Raji (cell line): ENCODE data around the gene FLYWCH2.

Experiments used
- POLR2A ChIP-seq: IDR thresholded peaks from 2 replicates; pipeline ENCODE4 v1.6.1; 2011; ENCODE audit warnings: low read depth, low read length, control low read depth; ENCODE audit not compliant: insufficient read depth

The FLYWCH2 gene, protein sequence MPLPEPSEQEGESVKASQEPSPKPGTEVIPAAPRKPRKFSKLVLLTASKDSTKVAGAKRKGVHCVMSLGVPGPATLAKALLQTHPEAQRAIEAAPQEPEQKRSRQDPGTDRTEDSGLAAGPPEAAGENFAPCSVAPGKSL

GRCh38 chr16:2882650-2883457 lies at the start of gene FLYWCH2:
TSS of gene FLYWCH2 (plus strand) at chr16:2883215. CDS start at chr16:2896450, 13,235 bp downstream.
- peak; percentile 87 for TF ChIP-seq POLR2A

GRCh38 chr16:2833776-2834175 lies 49.2 kb upstream of the FLYWCH2 start:
- TF ChIP-seq POLR2A, result no peak

DNA sequence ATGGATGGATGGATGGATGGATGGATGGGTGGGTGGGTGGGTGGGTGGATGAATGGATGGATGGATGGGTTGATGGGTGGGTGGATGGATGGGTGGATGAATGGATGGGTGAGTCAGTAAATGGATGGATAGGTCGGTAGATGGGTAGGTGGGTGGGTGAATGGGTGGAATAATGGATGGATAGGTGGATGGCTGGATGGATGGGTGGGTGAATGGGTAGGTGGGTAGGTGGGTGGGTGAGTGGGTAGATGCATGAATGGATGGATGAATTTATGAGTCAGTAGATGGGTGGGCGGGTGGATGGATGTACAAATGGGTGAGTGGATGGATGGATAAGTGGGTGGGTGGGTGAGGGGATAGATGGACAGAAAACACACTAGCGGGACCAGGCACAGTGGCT lies 48.0 kb upstream of the FLYWCH2 start:
- no peak for TF ChIP-seq POLR2A

- TF ChIP-seq POLR2A, result no peak
These were observed 47.1 kb upstream of the FLYWCH2 start for GRCh38 chr16:2835638-2836493.

GRCh38 chr16:2836646-2837508 lies 46.1 kb upstream of the FLYWCH2 start:
- TF ChIP-seq POLR2A, result no peak

DNA sequence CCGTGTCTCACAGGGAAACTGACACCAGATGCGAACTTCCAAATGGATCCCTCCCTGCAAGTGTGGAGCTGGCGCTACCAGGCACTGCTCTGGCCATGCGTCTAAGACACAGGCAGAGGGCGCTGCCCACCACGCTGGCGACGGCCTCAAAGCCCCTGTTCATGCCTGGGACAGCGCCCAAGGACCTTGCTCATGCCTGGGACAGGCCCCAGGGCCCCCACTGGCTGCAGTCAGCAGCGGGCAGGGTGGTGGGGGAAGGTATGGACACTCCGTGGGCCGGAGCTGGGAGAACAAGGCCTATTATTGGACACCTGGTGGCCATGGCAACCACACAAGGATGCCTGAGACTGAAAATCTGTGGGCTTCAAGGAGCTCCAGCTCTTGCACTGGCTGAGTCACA lies 44.1 kb upstream of the FLYWCH2 start:
- TF ChIP-seq POLR2A, result no peak

DNA sequence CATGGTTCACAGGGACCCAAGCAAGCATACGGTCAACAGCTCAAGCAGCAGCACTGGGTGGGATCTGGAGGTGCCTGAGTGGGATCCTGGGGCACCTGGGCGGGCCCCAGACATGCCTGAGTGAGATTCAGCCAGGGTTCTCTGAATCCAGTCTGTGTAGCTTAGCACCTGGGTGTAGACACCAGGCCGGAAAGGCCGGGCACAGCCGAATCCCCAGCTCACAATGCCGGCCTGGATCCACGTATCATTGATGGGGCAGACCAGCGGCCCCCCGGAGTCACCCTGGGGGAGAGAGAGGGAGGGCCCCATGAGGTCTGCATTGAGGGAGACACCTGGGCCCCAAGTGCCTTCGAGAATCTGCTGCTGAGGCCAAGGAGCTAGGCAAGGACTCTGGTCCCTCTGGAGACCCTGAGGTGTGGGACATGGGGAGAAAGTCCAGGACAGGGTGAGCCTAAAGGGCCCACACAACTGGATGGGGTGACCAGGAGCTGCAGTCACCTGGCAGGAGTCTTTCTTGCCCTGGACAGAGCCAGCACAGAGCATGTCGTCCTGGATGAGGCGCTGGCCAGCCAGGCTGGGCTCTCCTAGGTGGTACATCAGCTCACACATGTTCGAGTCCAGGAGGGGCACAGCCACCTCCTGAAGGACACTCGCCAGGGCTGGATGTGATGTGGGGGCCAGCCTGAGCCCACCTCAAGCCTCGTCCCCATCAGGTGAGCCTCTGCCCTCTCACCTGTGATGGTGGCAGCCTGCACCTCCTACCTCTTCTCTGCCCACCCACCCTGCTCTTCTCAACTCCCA lies 43.2 kb upstream of the FLYWCH2 start:
- no peak for TF ChIP-seq POLR2A

DNA sequence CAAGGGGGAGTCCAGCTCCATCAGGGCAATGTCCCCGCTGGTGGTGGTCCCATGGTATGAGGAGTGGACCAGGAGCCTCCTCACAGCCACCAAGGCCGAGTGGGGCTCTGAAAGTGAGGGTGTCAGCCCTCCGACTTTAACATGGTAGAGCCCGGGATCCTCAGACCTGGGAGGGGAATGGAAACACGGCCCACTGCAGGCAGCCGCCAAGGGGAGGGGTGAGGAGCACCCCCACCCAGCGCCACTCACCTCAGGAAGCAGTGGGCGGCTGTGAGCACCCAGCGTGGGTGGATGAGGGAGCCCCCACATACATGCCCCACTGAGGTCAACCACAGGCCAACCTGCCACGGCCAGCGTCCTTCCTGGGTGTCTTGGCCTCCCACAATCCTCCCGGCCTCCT lies 42.1 kb upstream of the FLYWCH2 start:
- no peak for TF ChIP-seq POLR2A

DNA sequence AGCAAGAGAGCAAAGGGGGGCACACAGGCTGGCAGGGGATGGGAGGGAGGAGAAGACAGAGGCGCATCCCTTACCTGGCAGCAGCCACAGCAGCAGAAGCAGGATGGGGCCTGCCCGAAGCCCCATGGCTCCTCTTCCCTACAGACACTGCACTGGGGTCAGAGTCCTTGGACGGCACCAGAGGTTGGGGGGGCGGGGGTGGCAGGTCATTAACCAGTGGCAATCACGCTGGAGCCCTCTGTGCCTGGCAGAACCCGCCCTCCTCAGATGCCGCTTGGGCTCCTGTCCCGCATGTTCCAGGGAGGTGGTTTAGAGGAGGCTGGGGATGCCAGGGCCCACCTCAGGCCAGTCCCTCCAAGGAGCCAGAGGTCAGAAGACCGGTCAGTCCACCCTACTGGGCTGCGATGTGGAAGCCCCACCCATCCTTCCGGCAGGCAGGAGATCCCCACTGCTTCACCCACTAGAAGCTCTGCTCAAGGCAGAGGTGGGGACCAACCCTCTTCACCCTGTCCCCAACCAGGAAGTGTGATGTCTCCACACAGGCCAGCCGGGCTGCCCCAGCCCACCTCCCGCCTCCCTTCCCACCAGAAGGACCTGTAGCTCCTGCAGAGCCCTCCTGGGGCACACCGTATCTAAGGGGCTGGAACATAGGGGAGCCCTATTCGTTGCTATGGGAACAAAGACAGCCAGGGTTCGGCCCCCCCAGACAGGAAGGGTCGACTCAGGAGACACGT lies 41.2 kb upstream of the FLYWCH2 start:
- TF ChIP-seq POLR2A, result no peak

DNA sequence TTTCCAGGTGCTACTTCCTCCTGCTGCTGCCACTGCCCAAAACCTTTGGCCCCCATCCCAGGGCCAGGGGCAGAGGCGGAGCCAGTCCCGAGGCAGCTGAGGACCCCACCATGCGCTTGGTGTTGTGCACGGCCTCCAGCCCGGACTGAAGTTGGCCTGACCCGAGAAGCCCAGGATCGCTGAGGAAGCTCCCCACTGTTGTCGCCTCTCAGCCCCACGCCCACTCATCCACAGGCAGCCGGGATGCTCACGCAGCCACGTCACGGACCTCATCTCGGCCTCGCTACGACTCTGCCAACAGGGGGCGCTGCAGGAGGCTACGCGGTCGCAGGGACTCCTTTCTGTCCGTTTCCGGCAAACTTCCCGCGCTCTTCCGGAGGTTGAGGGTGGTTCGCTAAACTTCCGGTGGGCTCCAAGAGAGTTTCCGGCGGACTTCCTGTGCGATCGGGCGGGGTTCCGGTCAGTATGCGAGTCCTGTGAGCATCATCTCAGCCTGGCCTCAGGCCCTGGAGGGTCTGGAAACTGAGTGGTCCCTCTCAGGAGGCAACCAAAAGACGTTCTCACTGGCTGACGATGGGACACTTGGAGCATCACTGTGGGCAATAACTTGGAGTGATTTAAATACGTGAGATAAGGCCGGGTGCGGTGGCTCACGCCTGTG lies 40.5 kb upstream of the FLYWCH2 start:
- TF ChIP-seq POLR2A, result no peak

- TF ChIP-seq POLR2A, result no peak
These were observed 39.5 kb upstream of the FLYWCH2 start for GRCh38 chr16:2843526-2843925.

DNA sequence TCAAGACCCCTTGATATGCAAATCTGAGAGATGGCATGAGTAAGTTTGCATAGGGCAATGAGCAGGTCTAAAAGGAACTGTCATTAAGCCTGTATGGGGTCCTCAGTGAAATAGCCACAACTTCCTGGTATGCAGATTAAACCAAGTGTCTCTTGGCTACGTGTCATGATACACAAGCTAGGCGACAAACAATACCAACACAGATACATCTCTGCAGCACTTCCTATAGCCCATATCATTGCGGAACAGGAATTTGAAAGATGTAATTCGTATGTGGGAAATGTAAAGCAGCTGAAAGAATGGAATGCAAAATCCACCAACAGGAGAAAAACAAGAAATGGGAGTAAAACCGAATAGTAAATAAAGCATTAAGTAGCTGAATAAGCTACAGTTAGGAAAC lies 37.9 kb upstream of the FLYWCH2 start:
- no peak for TF ChIP-seq POLR2A
